Breast epithelium (tissue), 3 donors: ENCODE results near the gene HYAL4.

Experiments used
- CTCF ChIP-seq, 3 donors: fragments of 450-650 bp; IDR thresholded peaks; one replicate each; pipeline ENCODE4 v1.5.1; 2016 to 2017; ENCODE audit warnings: antibody characterized with exemption in 3 of 3, mild to moderate bottlenecking in 3 of 3, moderate library complexity in 3 of 3
- POLR2A ChIP-seq: fragments of 450-650 bp; IDR thresholded peaks from one replicate; pipeline ENCODE4 v1.6.1; 2016; ENCODE audit warnings: antibody characterized with exemption, mild to moderate bottlenecking, moderate library complexity
- POLR2AphosphoS5 ChIP-seq, 3 donors: sonication (generic); formaldehyde crosslinking; IDR thresholded peaks; one replicate each; pipeline ENCODE4 v1.6.1; 2017; ENCODE audit warnings: antibody characterized with exemption in 3 of 3

DNA sequence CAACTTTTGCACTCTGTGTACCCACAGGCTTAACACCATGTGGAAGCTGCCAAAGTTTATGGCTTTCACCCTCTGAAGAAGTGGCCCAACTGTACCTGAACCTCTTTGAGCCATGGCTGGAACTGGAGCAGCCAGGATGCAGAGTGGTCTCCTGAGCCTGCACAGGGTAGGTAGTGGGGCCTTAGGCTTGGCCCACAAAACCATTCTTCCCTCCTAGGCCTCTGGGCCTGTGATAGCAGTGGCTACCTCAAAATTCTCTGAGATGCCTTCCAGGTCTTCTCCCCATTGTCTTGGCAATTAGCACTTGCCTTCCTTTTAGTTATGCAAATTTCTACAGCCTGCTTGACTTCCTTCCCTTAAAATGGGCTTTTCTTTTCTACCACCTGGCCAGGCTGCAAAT, 60.7 kb downstream of the HYAL4 start:
- TF ChIP-seq POLR2A (no peak), CTCF (IDR thresholded peaks at IDR 0.05) (no peak), POLR2AphosphoS5 (IDR thresholded peaks at IDR 0.05) (no peak)
